Smooth muscle cell of the brain vasculature (primary cell): ENCODE results near the gene IL1RL2.

Experiments
- DNase-seq: peaks from one replicate; pipeline ENCODE4 v3.0.0-alpha.2; 2012; ENCODE audit warnings: low read depth, low spot score

Gene IL1RL2

GRCh38 chr2:102193074-102193473 lies 6.3 kb downstream of the IL1RL2 start:
- no peak for DNase-seq

- DNase-seq: no peak
Observed at GRCh38 chr2:102194609-102195268, 7.9 kb downstream of the IL1RL2 start.

DNA sequence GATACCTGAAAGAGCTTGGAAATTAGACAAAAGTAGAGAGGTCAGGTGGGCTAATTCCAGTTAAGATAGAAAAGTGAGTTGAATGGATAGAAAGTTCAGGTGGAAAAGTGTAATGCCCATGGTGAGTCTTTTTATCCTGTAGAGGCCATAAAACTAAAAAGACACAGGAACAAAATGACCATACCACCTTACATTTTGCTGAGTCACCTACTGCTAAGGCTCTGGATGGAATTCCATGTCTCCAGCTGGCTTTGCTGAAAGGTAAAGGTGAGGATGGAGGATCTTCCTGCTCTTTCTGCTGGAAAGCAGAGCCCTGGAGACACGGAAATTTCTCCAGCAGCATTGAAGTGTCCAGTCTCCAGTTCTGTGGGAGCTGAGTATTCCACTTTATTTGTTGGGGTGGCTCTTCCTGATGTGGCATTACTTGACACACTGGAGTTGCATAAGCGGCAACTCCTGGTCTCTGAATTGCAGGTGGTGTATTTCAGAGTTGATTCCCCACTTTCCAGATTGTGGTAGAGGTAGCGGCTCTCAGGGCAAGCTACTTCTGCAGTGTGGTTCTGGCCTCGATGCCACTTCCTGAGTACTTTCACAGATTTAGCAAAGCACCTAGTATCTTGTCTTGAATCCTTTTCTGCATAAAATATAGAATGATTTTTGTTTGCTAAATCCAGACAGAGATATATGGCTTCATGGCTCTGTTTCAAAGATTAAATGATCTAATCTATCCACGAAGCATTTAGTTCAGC lies 10.7 kb downstream of the IL1RL2 start:
- DNase-seq: no peak

DNA sequence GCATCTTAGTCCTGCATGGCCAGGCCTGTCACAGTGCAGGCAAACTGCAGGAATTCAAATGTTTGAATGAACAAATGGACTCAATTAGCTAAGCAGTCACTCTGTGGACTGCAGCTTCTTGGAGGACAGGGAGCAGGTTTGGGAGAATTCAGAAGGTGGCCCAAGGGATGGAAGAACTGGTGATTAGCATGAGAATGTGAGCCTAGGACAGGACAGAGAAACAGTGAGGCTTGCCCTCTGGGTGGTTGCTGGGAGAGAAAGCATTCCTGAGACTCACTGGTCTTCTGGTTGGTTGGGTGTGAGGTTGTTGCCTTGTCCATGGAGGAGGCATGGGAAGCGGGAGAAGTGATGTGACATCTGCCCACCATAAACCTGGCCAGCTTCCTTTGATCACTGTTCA lies 13.7 kb downstream of the IL1RL2 start:
- no peak for DNase-seq

DNA sequence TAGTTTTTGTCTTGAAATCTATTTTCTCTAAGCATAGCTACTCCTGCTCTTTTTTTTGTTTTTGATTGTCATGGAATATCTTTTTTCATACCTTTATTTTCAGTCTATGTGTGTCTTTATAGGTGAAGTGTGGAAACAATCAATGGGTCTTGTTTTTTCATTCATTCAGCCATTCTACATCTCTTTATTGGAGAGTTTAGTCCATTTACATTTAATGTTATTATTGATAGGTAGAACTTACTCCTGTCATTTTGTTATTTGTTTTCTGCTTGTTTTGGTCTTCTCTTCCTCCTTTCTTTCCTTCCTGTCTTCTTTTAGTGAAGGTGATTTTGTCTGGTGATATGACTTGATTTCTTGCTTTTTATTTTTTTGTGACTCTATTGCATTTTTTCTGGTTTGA lies 17.8 kb downstream of the IL1RL2 start:
- DNase-seq: no peak

DNA sequence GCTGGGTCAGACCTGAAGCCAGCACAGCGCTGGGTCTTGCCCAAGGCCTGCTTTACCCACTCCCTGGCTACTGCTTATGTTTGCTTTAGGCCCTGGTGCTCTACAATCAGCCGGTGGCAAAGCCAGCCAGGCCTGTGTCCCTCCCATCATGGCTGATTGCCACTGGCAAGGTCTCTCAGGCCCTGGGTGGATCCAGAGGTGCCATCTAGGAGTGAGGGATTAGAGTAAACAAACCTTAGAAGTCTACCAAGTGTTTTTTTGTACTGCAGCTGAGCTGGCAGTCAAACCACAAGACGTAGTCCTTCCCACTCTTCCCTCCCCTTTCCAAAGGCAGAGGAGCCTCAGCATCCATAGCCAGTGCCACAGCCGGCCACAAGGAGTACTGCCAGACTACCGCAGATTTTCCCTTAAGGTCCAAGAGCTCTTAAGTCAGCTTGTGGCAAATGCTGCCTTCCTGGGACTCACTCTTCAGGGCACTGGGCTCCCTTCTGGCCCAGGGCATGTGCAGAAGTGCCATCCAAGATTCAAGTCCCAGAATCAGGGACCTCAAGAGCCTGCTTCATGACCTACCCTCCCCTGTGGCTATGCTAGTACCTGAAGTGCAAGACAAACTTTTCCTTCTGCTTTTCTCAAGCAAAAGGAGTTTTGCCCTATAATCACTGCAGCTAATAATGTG lies 20.0 kb downstream of the IL1RL2 start:
- DNase-seq: no peak

DNA sequence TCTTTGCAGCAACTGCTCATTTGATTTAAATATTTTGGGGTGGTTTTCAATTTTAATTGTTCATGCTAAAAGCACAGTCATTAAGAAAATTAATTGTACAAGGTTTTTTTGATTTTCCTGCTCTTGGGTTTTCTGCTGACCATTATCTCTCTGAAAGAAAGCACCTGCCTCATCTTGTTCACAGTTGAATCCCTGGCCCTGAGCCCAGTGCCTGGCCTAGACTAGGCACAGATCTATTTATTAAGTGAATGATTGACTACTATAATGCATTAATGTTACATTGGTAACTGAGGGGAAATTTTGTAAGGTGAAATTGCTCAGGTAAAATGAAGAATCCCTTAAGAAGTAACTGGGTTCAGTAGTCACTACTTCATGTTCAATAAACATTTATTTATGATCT lies 22.0 kb downstream of the IL1RL2 start:
- no peak for DNase-seq

DNA sequence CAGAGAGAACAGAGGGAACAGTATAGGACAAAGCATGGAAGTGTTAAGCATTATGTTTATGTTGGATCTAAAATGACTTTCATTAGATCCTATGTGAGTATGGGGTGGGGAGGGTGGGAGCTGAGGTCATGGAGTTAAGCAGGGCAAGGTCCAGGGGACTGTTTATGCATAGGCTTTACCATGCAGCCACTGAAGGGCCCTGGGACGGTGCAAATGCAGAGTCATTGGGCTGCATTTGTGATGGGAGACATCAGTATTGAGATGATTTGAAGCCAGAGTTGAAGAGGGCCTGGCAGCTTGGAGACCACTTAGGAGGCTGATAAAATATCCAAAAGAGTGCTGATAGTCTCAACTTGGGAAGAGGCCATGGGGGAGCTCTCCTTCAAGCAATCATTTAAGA lies 22.7 kb downstream of the IL1RL2 start:
- DNase-seq: no peak

GRCh38 chr2:102217032-102217431 lies 30.2 kb downstream of the IL1RL2 start:
- DNase-seq: no peak

GRCh38 chr2:102224824-102225739 lies 38.3 kb downstream of the IL1RL2 start:
- DNase-seq: no peak

- DNase-seq: no peak
Observed at GRCh38 chr2:102226171-102226570, 39.3 kb downstream of the IL1RL2 start.

DNA sequence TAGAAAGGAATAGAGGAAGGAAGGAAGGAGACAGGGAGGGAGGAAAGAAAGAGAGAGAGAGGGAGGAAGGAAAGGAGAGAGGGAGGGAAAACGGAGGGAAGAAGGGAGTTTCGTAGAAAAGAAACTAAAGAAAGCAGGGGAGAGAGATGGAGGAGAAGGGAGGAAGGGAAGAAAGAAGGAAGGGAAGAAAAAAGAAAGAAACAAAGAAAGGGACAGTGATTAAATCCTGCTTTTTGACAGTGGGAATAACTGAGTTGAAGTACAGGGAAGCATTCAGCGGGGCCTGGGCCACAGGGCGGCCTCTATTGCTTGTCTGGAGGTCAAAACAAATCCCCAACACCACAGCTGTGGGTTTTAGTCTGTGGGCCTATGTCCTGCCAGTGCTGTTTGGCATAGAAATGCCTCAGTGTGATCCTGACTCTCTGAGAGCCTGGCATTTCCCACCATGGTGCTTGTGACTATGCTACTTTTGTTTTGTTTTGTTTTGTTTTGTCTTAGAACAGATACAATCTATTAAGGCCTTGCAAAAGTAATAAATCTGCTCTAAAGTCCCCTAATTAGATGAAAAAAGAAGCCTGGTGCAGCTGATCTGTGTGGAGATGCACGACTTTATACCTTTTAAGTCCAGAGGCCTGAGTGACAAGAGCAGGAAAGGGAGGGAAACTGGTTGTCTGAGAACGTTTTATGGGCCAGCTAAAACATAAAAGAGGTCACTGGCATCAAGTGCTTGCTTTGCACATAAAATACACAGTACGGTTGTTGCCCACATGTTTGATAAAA lies 40.0 kb downstream of the IL1RL2 start:
- DNase-seq: no peak

- DNase-seq: no peak
Observed at GRCh38 chr2:102229141-102229769, 42.4 kb downstream of the IL1RL2 start.

- DNase-seq: no peak
Observed at GRCh38 chr2:102230410-102230909, 43.6 kb downstream of the IL1RL2 start.

GRCh38 chr2:102233132-102233884 lies 46.5 kb downstream of the IL1RL2 start:
- no peak for DNase-seq

DNA sequence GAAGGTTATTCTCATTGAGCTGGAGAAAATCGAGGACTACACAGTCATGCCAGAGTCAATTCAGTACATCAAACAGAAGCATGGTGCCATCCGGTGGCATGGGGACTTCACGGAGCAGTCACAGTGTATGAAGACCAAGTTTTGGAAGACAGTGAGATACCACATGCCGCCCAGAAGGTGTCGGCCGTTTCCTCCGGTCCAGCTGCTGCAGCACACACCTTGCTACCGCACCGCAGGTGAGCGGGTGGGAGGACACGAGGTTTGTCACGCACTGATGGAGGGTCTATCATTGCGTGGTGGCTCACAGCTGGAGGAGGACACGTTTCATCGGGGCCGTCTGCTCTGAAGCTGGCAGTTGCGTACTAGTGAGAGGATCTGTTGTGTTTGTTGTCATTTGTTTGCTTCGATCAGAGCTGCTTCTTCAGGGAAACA lies 48.2 kb downstream of the IL1RL2 start:
- DNase-seq: no peak

DNA sequence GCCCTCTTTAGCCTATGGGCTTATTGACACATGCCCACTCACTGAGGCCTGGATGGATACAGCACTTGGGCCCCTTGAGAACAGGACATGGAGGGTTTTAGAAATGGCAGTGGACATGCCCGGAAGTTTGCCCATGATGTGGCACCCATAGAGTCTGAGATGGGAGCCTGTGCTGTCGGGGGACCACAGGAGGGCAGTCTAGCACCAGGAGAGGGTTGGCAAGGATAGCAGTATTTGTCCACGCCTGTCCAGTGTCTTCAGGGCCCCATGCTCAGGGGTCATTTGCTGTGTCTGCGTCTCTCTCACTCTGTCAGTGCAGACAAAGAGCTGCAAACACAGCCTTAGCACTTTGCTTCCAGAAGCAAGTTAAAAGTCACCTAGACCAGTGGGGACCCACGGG lies 48.7 kb downstream of the IL1RL2 start:
- no peak for DNase-seq

- DNase-seq: no peak
Observed at GRCh38 chr2:102236132-102236531, 49.3 kb downstream of the IL1RL2 start.

- no peak for DNase-seq
Observed at GRCh38 chr2:102237176-102237575, 50.4 kb downstream of the IL1RL2 start.
